ENCODE results near the gene ZNF821.
"Not testable (repeated sequence)": the region's sequence is repeated elsewhere in the genome, so short reads cannot be mapped to it uniquely, and the experiment has no call there.

Gene ZNF821

DNA sequence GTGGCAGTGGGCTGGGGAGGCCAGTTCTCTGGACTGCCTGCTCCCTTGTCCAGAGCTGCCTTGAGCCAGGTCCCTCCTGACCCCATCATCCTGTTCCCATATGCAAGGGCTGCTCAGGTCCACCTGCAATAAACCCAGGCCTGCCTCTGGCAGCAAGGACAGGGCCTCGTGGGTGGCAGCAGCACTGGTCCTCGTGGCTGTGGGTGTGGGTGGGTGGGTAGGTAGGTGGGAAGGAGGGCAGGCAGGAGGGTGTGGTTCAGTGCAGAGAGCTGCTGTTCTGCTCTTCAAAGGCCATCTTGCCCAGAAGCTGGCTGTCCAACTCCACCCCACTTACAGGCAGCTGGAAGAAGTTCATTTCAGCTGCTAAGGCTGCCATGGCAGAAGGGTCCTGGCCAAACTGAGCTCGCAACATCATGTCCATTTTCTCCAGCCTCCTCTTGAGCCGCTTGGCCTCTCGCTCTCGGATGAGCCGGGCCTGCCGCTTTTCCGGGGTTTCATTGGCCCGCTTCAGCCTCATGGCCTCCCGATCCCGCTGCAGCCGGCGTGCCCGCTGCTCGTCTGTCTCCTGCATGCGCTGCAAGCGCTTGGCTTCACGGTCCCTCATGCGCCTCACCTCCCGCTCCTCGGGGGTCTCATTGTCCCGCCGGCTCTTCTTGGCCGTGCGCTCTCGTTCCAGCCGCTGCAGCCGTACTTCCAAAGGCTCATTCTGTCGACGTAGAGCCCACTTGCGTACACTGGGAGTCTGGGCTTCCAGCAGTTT, 24.0 kb downstream of the ZNF821 start:
- no peak for DNase-seq (ENCODE audit: low spot score)

- DNase-seq (ENCODE audit: low spot score), result no peak
Measured at GRCh38 chr16:71855937-71856662, 27.9 kb downstream of the ZNF821 start.

DNA sequence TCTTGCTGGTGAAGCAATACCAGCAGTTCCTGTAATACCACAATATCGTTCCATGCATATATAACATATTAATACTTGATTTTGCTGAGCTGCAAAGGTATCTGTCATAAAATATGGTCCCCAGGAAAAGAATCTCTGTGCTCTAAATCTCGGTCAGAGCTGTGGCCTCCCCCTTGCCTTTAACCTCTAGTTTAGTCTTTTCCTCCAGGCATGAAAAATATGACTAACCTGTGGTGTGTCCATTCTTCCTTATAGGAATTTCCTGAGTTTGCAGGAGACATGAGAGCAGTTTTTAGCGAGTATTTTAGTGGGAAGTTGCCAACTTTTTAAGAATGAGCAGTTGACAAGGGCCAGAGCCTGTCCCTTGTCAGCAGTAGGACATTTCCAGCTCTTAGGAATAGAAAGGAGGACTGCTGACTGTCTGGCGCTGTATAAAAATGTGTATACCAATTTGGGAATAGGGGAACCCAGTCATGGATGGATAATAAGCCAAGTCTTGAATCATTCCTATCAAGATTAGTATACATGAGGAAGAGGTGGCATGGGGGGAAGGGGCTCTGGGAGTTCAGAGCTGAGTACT, 29.5 kb downstream of the ZNF821 start:
- no peak for DNase-seq (ENCODE audit: low spot score)

DNA sequence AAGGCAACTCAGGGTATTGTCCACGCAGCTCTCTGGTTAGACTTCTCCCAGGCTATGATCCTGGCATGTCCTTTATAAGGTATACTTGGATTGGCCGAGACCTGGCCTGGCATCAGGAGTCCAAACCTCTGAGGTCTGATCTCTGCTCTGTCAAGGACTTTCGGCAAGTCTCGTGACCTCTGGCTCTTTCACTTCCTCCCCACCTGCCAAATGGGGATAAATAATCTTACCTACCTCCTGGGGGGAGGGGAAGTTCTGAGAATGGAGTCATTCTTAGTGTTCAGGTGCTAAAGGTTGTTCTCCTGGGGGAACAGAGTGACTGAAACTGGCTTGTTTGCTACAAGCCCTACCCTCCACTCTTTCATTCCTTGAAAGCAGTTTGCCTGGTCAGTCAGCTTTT, 30.6 kb downstream of the ZNF821 start:
- DNase-seq (ENCODE audit: low spot score), result no peak

- DNase-seq (ENCODE audit: low spot score), result no peak
Measured at GRCh38 chr16:71852561-71852960, 31.4 kb downstream of the ZNF821 start.

GRCh38 chr16:71852158-71852557, 31.8 kb downstream of the ZNF821 start:
- DNase-seq (ENCODE audit: low spot score), result no peak

GRCh38 chr16:71851746-71852145, 32.2 kb downstream of the ZNF821 start:
- no peak for DNase-seq (ENCODE audit: low spot score)

DNA sequence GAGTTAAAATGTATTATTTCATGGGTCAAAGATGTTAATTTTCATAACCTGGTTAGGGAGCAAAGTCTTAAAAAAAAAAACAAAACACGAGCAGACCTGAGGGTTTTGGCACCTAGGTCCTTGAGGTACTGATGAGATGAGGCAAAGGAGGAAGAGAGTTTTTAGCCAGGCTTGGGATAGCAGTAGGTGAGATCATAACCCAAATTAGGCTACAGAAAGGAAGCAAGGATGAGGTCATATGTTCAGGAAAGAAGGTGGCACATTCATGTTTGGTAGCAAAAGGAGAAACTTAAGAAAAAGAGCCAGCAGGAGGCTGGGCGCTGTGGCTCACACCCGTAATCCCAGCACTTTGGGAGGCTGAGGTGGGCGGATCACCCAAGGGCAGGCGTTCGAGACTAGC, 35.4 kb downstream of the ZNF821 start:
- DNase-seq (ENCODE audit: low spot score), result no peak

DNA sequence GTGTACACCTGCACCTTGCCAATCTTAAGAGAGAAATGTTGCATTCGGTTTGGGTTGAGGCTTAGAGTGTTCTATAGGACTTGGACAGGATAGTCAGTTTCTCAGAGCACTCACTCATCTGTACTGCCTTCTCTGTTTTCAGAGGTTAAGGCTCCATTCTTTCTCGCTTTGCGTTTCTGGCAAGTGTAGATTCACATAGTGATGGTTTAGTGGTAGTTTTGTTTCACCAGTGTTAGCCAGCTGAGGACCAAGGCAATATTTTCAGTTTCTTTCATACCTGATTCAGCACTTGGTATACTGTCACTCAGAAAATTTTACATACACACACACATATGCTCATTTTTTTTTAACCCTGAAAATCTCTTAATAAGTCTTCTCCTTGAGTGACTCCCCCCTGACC, 36.9 kb downstream of the ZNF821 start:
- DNase-seq (ENCODE audit: low spot score), result no peak

DNA sequence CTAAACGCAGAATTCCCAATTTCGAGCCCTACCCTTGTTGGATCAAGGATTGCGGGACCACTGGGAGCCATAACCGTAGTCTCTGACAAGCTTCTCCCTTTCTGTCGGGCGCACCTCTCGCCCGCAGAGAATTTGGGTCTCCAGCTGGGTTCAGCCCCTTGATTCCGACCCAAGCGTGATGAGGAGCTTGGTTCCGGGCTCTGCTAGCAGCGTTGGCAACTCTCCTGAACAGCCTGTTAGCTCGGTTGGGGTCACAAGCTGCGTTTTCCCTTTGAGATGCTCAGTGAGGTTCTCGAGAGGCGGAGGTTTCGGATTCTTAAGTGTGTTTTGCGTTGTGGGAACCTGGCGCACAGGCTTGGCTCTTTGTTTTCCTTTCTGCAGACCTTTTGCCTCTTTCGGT, 37.6 kb downstream of the ZNF821 start:
- no peak for DNase-seq (ENCODE audit: low spot score)

DNA sequence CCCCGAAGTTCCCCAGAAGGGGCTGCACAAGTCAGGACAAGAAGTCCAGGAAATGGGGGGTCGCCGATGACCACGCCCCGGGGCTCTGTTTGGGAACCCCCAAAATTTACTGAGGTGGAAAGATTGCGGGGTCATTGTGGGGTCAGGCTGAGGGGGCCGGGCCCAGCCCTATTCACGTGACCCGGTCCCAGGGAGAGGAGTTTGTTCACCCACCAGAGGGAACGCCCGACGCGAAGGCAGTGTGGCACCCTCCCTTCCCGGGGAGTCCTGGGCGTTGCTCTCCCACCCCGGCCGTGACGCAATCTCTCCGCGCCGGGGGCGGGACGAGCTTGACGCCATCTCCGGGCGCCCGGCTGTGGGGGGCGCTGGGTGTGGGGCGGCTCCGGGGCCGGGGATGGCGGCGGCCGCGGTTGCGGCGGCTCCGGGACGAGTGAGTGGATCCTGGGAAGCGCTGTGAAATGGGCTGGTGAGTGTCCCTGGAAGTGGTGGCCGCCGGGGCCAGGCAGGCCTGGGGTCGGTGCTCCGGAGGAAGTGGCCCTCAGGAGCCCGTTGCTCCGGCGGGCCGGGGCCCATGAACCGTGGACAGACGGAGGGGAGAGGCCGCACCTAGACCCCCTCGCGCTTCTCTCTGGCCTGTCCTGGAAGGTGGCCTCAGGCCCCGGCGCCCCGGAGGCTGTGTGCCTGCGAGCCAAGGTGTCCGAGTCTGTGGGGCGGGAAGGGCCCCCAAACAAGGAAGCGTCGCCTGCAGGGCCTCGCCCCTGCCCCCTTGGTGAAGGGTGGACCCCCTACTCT, 38.1 kb downstream of the ZNF821 start, which contains the start of gene ATXN1L:
ATXN1L (plus strand) TSS at position 338 of the 792 bp plus-strand sequence. CDS start 3,765 bp downstream, outside the sequence.
- DNase-seq (ENCODE audit: low spot score), result peak; percentile 88

DNA sequence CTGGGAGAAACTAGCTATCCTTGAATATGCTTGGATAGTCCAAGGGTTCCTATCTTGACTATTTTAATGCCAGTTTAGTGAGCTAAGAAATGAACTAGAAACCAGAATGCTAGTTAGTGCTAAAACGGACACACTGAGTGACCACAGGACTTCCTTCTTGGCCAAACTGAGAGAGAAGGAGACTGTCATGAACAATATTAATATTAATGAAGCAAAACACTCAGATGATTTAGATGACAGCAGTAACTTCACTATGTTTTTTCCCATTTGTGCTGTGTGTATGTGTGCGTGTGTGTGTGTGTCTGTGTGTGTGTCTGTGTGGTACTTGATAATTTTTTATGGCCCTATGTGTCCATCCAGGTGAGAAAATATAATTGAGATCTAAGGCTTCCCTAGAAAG, 40.4 kb downstream of the ZNF821 start:
- DNase-seq (ENCODE audit: low spot score), result no peak

- DNase-seq (ENCODE audit: low spot score), result no peak
Measured at GRCh38 chr16:71840052-71840451, 43.9 kb downstream of the ZNF821 start.

DNA sequence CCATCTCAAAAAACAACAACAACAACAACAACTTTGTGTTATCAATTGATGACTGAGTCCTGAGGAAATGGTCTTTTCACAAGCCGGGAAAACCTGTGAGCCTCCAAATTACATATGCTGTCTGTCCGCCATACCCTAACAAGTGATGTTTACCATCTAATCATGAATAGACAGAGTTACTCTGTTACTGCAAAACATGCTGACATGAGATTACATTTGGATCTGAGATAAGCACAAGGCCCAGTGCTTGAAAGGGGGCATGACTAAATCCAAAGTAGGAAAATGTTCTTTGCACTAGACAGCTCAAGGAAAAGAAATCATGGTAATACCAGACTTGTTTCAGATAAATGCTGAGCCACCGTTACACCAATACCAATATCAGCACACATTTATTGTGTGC, 46.8 kb downstream of the ZNF821 start:
- no peak for DNase-seq (ENCODE audit: low spot score)

DNA sequence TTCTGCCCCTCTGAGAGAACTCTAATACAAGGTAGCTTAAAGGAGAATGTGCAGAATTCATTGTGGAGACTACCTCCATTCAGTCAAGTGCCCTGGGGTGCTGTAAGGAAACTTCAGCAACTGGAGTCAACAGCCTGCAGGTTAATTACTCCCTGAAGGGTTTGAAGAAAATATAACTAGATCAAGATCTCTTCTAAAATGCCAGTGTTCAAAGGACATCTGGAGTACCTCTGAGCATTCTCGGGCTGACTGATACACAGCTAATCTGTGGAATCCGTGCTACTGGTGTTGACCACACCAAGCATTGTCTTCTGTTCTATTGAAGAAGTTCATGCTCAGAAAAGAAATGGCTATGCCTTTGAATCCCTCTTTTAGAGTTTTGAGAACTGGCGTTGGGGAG, 49.7 kb downstream of the ZNF821 start:
- no peak for DNase-seq (ENCODE audit: low spot score)

DNA sequence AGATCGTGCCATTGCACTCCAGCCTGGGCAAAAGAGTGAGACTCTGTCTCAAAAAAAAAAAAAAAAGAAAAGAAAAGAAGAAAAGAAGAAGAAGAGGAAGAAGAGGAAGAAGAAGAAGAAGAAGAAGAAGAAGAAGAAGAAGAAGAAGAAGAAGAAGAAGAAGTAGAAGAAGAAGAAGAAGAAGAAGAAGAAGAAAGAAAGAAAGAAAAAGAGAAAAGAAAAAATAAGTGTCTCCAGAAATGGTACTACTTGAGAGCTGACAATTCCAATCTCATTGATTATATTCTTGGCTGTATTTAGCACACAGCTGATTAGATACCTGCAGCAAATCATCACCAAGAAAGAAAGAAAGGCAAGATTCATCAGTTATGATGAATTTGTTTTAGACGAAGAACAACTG, 51.9 kb downstream of the ZNF821 start:
- DNase-seq (ENCODE audit: low spot score), result not testable (repeated sequence)

GRCh38 chr16:71831698-71832097, 52.3 kb downstream of the ZNF821 start:
- not testable (repeated sequence) for DNase-seq (ENCODE audit: low spot score)

GRCh38 chr16:71830359-71830758, 53.6 kb downstream of the ZNF821 start:
- DNase-seq (ENCODE audit: low spot score), result no peak

GRCh38 chr16:71826533-71827017, 57.4 kb downstream of the ZNF821 start:
- no peak for DNase-seq (ENCODE audit: low spot score)

- DNase-seq (ENCODE audit: low spot score), result not testable (repeated sequence)
Measured at GRCh38 chr16:71817155-71817500, 66.9 kb downstream of the ZNF821 start.

- DNase-seq (ENCODE audit: low spot score), result no peak
Measured at GRCh38 chr16:71811261-71811803, 72.7 kb downstream of the ZNF821 start.

DNA sequence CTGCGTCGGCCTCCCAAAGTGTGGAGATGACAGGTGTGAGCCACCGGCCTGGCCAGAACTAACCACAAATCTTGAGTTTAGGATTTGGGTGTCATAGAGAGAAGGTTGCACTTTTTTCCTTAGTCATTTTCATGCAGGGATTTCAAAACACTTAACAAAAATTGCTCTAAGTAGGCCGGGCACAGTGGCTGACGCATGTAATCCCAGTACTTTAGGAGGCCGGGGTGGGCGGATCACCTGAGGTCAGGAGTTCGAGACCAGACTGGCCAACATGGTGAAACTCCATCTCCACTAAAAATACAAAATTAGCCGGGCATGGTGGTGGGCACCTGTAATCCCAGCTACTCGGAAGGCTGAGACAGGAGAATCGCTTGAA, 73.8 kb downstream of the ZNF821 start:
- DNase-seq (ENCODE audit: low spot score), result not testable (repeated sequence)

All from COLO829 (cell line).